Loucy (cell line): ENCODE data around the gene HERC3.

Experiments
- CTCF ChIP-seq: fragments of 200-600 bp; sonication (generic); conservative IDR thresholded peaks from 2 replicates; pipeline ENCODE4 v1.5.1; 2014; ENCODE audit warnings: mild to moderate bottlenecking, antibody characterized with exemption, low read length
- EZH2phosphoT487 ChIP-seq: fragments of 200-600 bp; IDR thresholded peaks from 2 replicates; pipeline ENCODE4 v1.6.1; 2018; ENCODE audit warnings: antibody characterized with exemption, mild to moderate bottlenecking, moderate library complexity, borderline replicate concordance

GRCh38 chr4:88746206-88746605 lies 153.9 kb downstream of the HERC3 start:
- TF ChIP-seq CTCF (no peak), EZH2phosphoT487 (no peak)
